Large intestine (tissue), 3 donors: ENCODE data around the gene SFSWAP. TPM values are rescaled to one million over a fixed set of nuclear protein-coding genes. Genes with fewer than 3 reads are reported as not detected.

Experiments used
- DNase-seq, 2 donors: peaks; one replicate each; pipeline versions ENCODE4 v3.0.0 to v3.0.0-alpha.2; 2013
- H3K27ac ChIP-seq: one replicate; pipeline ENCODE4 v1.5.1; 2013; ENCODE audit warnings: low read length
- H3K27me3 ChIP-seq: 2 replicates; pipeline ENCODE4 v1.6.1; 2013; ENCODE audit warnings: low read length; ENCODE audit not compliant: control insufficient read depth, insufficient read depth
- H3K36me3 ChIP-seq: 2 replicates; pipeline ENCODE4 v1.6.1; 2013; ENCODE audit warnings: low read length; ENCODE audit not compliant: control insufficient read depth, insufficient read depth
- H3K4me1 ChIP-seq: one replicate; pipeline ENCODE4 v1.6.1; 2013; ENCODE audit warnings: low read length; ENCODE audit not compliant: control insufficient read depth, insufficient read depth
- H3K4me3 ChIP-seq: one replicate; pipeline ENCODE4 v1.5.1; 2013; ENCODE audit warnings: low read length
- H3K9me3 ChIP-seq: one replicate; pipeline ENCODE4 v1.6.1; 2013; ENCODE audit warnings: mild to moderate bottlenecking, low read depth, low read length, moderate library complexity; ENCODE audit not compliant: control insufficient read depth
- WGBS: methylation state at CpG from one replicate; pipeline ENCODE4 v1.1.5; 2013; ENCODE audit warnings: low lambda C conversion rate; ENCODE audit not compliant: insufficient coverage; 5-methylcytosine and 5-hydroxymethylcytosine counted together
- polyA plus RNA-seq: library from polyadenylated mRNA; unstranded; fragments of 120-200 nt; gene quantifications from one replicate; pipeline ENCODE4 v1.2.1, GENCODE V29; 2013

The SFSWAP gene
- polyA plus RNA-seq, 1 donor: 37.2 TPM

DNA sequence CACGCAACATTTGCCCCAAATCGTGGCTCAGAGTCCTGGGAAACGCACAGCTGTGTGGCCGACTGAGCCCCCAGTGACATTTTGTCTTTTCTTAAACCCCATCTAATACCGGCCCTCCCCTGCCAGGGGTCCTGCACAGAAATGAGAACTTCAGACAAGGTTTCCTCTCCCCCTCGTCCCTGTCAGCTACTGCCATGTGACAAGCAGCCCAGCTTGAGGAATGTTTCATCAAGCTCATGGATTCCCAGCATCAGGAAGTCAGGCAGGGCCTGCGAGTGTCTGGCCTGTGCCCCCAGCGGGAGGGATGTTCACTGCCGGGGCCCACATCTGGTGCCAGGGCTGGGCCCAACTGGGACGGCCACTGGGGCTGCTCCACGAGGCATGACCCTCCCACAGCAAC is 133.2 kb downstream of the SFSWAP start:
- no peaks in the 10 kb centered on the region for H3K36me3 ChIP-seq
- peaks cover 9% of the 10 kb centered on the region for H3K4me1 ChIP-seq
- no peak overlapping the region for H3K4me3 ChIP-seq
- H3K9me3 ChIP-seq: peaks cover 21% of the 10 kb centered on the region
- DNase-seq: no peak
- WGBS: no CpG with 5 or more reads among the region's 11 CpGs
- H3K27ac ChIP-seq: no peak overlapping the region
- no peaks in the 10 kb centered on the region for H3K27me3 ChIP-seq

DNA sequence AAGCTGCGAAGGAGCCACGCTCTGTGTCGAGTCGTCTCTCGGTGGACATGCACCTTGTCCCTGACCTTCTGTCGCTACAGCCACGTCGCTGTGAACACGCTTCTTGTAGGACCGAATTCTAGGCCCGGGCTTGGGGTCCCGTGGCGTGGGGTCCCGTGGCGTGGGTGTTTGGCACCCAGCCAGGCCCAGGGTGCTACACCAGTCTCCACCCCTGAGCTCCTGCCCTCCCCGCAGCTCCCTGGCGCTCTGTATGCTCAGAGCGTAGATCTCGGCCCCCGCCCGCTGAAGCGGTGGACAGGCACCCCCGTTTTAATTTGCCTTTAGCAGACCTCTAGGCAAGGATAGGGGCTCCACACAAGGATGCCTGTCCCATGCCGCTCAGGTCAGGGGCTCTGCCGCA is 133.8 kb downstream of the SFSWAP start:
- Histone ChIP-seq H3K27ac (no peak overlapping the region), H3K4me3 (no peak overlapping the region), H3K36me3 (no peaks in the 10 kb centered on the region), H3K9me3 (peaks cover 21% of the 10 kb centered on the region), H3K27me3 (no peaks in the 10 kb centered on the region), H3K4me1 (peaks cover 9% of the 10 kb centered on the region)
- DNase-seq: no peak
- no CpG with 5 or more reads among the region's 25 CpGs for WGBS

GRCh38 chr12:131845121-131845520 is 134.2 kb downstream of the SFSWAP start:
- no peak for DNase-seq

DNA sequence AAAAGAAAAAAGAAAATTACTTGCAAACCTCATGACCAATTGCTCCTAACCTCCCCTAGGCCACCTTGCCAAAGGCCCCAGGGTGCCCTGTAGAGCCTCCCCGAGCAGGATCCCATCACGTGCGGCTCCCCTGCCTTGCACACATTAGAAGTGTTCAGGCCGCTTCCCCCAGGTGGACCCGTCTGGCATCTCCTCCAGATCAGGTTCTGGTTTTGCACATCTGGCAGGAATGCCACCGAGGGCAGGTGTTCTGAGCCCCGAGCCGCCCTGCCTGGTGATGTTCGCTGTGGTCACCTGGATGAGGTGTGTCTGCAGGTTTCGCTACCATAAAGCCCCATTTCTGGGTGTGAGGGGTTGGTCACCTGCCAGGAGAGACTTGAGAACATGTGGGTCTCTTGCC is 136.6 kb downstream of the SFSWAP start:
- Histone ChIP-seq H3K27me3 (no peaks in the 10 kb centered on the region), H3K4me1 (no peaks in the 10 kb centered on the region), H3K4me3 (no peak overlapping the region), H3K27ac (no peak overlapping the region), H3K9me3 (peaks cover 7% of the 10 kb centered on the region), H3K36me3 (no peaks in the 10 kb centered on the region)
- no peak for DNase-seq
- no CpG with 5 or more reads among the region's 10 CpGs for WGBS

More at GRCh38 chr12:131845121-131845520, 134.2 kb downstream of the SFSWAP start:
- Histone ChIP-seq H3K36me3 (no peaks in the 10 kb centered on the region), H3K27ac (no peak overlapping the region), H3K27me3 (no peaks in the 10 kb centered on the region), H3K4me3 (no peak overlapping the region), H3K4me1 (peaks cover 9% of the 10 kb centered on the region), H3K9me3 (peaks cover 20% of the 10 kb centered on the region)
- WGBS: no CpG with 5 or more reads among the region's 29 CpGs

- peaks cover 7% of the 10 kb centered on the region for H3K9me3 ChIP-seq
- no peak overlapping the region for H3K27ac ChIP-seq
- no peaks in the 10 kb centered on the region for H3K36me3 ChIP-seq
- H3K4me3 ChIP-seq: no peak overlapping the region
- no peaks in the 10 kb centered on the region for H3K4me1 ChIP-seq
- DNase-seq: no peak
- no peaks in the 10 kb centered on the region for H3K27me3 ChIP-seq
- 80% methylated on average over 2 of the region's 24 CpGs for WGBS
Measured at GRCh38 chr12:131848753-131849152, 137.9 kb downstream of the SFSWAP start.

Other genes starting within 250 kb of the SFSWAP start
- 8.3 TPM for gene MMP17, start 117.3 kb downstream of the SFSWAP start, polyA plus RNA-seq
- 27.3 TPM for gene ULK1, start 183.5 kb downstream of the SFSWAP start, polyA plus RNA-seq
- gene PUS1, start 218.2 kb downstream of the SFSWAP start, polyA plus RNA-seq: 26.1 TPM
- gene EP400, start 238.9 kb downstream of the SFSWAP start, polyA plus RNA-seq: 31.9 TPM